Measurements from ENCODE around the gene TRAPPC4.

DNA sequence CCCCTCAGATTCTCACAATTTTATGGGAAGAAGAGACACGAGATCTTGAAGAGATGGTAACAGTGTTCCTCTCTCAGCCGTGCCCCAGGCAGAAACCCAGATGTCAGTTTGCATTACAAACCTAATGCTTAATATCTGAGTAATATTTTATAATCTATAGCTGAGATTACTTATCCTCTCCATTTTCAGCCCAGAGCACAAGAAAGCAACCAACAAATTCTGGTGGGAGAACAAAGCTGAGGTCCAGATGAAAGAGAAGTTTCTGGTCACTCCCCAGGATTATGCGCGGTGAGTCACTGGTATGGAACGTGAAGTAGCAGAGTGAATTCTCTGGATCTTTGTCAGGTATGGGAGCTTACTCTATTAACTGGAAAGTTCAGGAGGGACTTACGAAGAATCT lies 19.7 kb upstream of the TRAPPC4 start:
- TF ChIP-seq CTCF (conservative IDR thresholded peaks at IDR 0.05 in 1 of 2, IDR thresholded peaks at IDR 0.05 in 1 of 2; ENCODE audit: extremely low read depth in 1 of 2, insufficient read depth in 1 of 2, low read depth in 1 of 2, low read length in 2 of 2) (no peak), EZH2 (IDR thresholded peaks at IDR 0.05; ENCODE audit: borderline replicate concordance, low read length) (no peak)

Data from mammary epithelial cell (primary cell).